HL-60/S4 treated with phorbol 12-myristate 13-acetate at 8.2 ng/mL for 4 days and 3 days (cell line): Measurements from ENCODE around the gene EHD4.

Experiments
- in situ Hi-C: fragments of 300-500 bp; cut with MboI; formaldehyde crosslinking; loops from 2 replicates; pipeline ENCODE4 v1.15.0; 2022; ENCODE audit warnings: low sequenced_read_pairs

EHD4 gene

GRCh38 chr15:41925086-41925608, 47.2 kb downstream of the EHD4 start:
- in situ Hi-C loops, result no loop called here

DNA sequence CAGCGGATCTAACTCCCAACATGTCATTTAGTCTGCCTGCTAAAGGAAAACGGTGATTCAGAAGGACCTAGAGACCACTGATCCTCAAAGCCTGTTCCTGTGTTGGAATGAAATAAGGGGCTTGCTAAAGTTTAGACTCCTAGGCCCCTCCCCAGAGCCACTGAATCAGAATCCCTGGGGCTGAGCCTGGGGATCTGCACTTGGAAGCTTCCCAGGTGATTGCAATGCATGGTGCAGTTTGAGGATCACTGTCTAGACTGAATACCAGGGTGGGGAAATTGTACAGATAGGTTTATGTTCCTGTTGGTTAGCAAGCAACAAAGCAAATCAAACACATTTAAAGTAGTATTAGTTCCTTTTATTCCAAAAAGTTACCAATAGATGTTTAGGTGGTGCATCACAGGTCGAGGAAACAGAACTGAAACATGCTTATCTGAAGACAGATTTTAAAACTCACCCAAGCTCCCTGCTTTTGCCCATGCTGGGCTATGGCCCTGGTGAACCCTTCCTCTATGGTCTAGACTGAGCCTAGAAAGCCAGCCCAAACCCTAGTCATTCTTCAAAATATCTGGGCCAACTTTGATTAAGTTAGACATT, 48.9 kb downstream of the EHD4 start:
- in situ Hi-C loops, result no loop called here

DNA sequence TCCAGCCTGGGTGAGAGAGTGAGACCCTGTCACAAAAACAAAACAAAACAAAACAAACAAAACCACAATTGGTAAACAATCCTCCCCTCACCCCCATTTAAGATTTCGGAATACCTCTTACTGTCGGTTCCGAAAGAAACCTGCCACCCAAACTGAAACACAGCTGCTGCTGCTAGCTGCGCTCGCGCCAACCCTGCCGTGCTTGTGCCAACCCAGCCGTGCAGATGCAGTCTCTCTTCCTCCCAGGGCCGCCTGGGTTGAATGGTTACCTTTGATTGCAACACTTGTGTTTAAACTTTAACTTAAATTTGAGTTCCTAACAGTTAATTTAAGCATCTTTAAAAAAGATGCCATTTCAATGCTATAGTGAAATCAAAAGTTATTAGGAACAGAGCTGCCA, 50.0 kb downstream of the EHD4 start:
- in situ Hi-C loops, result no loop called here

- in situ Hi-C loops, result no loop called here
These were observed 50.7 kb downstream of the EHD4 start for GRCh38 chr15:41921639-41922038.

DNA sequence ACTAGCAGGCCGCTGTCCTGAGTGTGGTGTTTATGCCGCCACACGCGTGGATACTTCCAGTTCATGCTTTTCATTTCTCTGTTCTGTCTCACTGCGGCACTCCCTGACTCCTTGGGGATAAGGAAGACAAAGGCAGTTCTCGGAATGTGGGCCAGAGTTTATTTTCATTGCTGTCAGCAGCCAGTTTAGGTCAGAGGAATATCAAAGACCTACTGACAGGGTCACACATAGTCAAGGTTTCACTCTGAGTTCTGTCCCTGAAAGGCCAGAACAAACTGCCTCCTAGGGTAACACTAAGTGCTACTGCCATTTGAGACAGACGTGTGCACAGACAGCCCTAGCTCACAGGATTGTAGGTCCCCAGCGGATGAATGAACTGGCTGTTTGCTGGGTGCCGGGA, 51.2 kb downstream of the EHD4 start:
- in situ Hi-C loops, result no loop called here

DNA sequence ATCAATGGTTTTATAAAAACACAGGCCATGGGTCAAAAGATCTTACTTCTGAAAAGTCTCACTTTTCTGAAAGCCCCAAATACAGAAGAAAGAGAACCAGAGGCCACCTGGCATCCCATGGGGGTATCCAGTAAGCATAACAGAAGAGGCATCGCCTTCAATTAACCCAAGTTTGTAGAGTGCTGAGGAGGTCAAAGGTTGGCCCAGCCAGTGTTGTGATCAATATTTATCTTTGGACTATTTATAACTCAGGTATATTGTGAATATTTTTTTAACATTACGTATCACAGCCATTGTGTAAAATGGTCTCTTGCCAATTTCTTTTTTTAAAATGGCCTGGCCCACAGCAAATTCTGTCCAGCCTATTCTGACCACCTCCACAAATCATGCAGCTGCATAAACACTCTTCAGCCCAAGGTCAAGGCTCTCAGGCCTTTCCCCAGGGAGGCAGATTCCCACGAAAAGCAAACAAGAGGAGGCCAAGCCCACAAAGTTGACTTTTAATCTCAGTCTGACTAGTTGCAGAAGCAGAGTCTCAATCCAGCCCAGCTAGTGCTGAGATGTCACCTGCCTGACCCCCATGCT, 52.3 kb downstream of the EHD4 start:
- in situ Hi-C loops, result no loop called here

DNA sequence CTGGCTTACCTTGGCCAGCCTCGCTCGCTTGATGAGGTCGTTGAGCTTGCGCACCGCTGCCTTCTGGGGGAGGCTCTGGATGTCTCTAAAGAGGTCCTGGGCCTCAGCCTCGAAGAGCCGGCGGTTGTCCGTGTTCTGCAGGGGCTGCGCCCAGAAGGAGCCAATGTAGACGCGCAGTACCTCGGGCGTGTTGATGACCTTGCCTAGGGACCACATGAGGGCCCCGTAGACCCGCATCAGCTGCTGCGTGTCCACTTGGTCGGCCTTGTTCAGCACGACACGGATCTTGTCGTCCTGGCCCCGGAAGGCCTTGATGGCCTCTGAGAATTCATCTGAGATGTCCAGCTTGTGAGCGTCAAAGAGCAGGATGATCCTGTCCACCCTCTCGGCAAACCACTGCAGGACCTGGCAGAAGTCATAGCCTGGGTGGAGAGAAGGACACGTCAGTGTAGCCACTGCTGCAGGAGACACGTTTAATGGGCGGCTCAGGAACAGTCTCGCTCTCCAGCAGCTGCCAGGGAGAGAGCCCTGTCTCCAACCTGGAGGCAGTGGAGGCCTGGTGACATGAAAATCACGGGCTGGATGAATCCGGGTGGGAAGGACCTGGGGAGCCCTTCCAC, 53.0 kb downstream of the EHD4 start:
- in situ Hi-C loops, result no loop called here

DNA sequence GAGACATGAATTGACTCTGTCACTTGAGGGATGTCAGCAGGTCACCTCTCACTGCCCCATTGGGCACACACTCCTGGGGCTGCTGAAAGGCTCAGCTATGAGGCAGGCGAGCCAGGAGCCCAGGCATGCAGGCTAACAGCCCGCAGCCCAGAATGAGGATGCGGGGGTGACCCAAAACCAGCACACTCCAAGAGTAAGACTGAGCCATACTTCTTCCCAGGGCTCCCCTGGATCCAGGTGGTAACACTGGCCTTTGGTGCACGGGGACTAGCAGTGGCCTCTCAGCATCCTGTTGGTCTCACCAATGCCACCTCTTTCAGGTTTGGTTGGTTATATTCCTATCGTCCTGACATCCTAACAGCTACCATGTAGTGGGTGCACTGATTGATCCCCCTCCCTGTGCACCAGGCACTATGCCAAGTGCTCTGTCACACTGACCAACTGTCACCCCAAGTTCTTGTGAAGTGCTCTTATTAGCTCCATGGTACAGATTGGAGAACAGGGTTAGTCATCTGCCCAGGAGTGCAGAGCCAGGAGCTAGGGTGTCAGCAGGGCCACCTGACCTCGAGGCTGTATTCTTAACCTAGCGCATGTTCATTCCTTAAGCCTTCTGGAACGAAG, 53.7 kb downstream of the EHD4 start:
- in situ Hi-C loops, result no loop called here

GRCh38 chr15:41917767-41918430, 54.5 kb downstream of the EHD4 start:
- in situ Hi-C loops, result no loop called here

DNA sequence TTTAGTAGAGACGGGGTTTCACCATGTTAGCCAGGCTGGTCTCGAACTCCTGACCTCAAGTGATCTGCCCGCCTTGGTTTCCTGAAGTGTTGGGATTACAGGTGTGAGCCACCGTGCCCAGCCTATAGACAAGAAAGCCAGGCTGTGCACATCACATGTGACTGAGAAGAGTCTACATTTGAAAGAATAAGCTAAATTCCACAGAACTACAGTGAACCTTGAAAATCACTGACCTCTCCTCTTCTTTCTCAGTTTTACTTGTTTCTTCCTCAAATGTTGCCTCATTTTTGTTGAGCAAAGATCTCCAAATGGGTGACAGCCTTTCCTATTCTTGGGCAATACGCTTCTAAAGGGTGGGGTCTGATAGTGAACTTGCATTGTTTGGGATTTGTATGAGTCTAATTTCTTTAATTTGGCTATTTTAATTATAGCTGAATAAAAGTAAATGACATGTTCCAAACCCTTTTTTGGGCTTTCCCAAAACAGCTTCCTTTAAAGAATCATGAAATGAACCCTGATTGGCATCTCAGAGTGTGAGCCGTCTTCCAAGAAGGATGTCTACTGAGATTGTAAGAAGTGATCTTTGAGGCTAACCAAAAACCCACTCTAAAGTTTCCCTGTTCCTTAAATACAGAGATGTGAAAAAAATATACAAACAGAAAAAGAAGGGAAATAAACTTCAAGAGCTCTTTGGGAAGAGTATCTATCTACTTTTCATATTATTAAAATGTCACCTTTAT, 56.9 kb downstream of the EHD4 start:
- in situ Hi-C loops, result no loop called here

DNA sequence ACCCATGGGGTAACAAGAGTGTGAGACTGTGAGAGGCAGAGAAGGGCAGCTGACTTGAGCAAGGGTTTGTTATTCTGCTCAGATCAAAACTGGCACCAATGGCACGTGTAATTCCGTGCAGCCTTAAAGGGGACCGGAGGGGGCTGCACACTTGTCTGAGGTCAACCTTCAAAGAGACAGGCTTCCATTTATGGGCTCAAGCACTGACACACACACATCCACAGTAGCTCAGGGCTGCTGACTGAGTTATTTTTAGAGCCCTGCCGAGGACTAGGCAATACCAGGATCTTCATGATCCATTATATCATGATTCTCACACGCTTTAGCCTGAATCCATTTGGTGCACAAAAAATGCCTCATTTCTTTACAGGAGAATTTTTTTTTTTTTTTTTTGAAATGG, 57.9 kb downstream of the EHD4 start:
- in situ Hi-C loops, result no loop called here

DNA sequence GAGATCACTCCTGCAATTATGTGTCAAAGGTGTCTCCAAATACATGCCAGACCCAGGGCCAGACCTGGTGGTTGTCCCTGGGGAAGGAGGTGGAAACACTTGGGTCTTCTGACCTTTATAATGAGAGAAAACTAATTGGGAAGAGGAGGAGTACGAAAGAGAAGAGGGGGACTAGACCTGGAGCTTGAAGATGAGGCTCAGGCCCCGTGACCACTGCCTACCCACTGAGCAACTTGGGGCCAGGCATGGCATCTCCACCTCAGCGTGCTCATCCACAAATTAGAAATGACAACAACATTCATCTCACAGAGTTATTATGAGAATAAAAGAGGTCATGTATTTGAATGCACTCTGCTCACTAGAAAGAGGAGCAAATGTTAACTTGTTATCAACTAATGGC, 59.1 kb downstream of the EHD4 start:
- in situ Hi-C loops, result no loop called here

GRCh38 chr15:41911691-41912345, 60.5 kb downstream of the EHD4 start:
- in situ Hi-C loops, result no loop called here

- in situ Hi-C loops, result no loop called here
These were observed 63.5 kb downstream of the EHD4 start for GRCh38 chr15:41908736-41909461.

GRCh38 chr15:41907141-41907540, 65.2 kb downstream of the EHD4 start:
- in situ Hi-C loops, result no loop called here

GRCh38 chr15:41906608-41907007, 65.7 kb downstream of the EHD4 start:
- in situ Hi-C loops, result no loop called here

DNA sequence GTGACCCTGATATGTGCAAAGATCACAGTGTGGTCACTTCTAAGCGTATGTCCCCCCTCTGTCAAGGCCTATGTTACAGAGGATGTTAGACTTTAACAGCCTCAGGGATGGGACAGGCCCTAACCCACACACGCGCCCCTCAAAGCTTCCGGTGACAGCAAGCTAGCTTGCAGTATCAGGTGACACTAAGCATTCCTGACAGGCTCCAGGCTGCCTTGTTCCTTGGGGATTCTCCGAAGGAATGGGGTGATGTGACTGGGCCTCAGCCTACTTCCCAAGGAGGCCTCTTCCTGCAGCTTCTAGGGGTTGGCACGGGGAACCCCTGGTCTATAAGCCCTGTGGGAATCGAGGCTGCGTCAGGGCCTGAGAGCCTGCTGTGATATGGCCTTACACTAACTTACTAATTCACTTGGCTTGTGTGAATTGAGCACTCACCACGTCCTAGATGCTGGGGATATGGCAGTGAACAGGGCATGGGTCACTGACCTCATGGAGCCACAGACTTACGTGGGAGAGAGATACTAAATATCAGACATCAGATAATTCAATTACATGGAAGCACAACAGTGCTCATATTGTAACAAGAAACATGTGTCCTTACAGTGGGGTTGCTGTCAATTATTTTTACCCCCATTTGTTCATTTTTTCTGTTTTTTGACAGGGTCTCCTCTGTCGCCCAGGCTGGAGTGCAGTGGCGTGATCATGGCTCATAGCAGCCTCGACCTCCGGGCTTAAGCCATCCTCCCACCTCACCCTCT, 67.1 kb downstream of the EHD4 start:
- in situ Hi-C loops, result no loop called here

DNA sequence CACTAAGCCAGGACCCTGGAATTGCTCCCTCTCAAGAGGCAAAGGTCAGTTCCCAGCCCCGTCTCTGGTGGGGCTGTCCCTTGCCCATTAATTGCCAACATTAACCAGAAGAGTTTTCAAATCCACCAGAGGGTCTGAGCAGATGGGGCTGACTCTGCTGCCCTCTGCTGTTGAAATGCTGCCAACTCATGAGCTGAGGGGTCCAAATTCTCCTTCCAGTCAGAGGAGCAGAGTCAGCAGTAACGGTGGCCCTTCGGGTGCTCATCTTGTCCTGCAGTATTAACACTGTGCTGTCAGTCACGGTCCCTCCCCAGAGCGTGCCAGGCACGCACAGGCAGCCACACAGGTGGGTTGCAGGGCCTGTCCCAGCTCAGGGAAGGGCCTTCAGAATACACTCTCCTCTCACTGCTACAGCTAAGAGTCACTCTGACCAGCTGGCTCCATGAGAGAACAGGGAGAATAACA, 67.8 kb downstream of the EHD4 start:
- in situ Hi-C loops, result no loop called here

DNA sequence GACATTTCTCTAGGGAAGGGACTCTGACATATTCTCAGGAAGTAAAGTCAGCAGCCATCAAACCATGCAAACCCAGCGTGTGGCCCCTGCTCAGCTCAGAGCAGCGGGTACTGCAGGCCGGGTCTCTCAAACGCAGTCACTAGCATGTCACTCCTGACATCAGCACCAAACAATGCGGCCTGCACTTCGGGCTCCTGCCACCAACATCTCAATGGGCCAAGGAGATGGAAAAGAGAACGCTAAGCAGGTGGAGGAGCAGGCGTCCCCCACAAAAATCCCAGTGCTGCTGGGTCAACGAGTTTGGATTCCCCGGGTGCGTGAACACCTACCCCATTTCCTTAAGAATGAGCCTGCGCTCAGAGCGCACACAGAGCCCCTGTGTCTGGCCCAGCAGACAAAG, 68.6 kb downstream of the EHD4 start:
- in situ Hi-C loops, result no loop called here
